HG02798 (cell line): ENCODE data around the gene NCAPD2.
"Not testable (repeated sequence)": the region's sequence is repeated elsewhere in the genome, so short reads cannot be mapped to it uniquely, and the experiment has no call there.

Source experiments
- ATAC-seq: cut with Tn5 transposase; IDR thresholded peaks from one replicate; pipeline ENCODE4 v1.9.1; 2021; ENCODE audit warnings: mild to moderate bottlenecking; ENCODE audit not compliant: unreplicated experiment, poor library complexity

NCAPD2 gene

DNA sequence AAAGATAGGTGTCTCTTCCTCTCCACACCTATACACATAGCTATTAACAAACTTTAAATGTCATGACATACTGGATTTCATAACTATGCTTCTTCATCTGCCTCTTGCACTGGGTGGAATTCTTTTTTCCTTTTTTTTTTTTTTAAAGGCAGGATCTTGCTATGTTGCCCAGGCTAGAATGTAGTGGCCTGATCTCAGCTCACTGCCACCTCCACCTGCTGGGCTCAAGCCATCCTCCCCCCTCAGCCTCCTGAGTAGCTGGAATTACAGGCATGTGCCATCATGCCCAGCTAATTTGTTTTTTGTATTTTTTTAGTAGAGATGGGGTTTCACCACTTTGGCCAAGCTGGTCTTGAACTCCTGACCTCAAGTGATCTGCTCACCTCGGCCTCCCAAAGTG lies 5.7 kb upstream of the NCAPD2 start:
- ATAC-seq, result no peak

- no peak for ATAC-seq
Measured at GRCh38 chr12:6489449-6489848, 4.5 kb upstream of the NCAPD2 start.

- not testable (repeated sequence) for ATAC-seq
Measured at GRCh38 chr12:6490673-6491072, 3.2 kb upstream of the NCAPD2 start.

DNA sequence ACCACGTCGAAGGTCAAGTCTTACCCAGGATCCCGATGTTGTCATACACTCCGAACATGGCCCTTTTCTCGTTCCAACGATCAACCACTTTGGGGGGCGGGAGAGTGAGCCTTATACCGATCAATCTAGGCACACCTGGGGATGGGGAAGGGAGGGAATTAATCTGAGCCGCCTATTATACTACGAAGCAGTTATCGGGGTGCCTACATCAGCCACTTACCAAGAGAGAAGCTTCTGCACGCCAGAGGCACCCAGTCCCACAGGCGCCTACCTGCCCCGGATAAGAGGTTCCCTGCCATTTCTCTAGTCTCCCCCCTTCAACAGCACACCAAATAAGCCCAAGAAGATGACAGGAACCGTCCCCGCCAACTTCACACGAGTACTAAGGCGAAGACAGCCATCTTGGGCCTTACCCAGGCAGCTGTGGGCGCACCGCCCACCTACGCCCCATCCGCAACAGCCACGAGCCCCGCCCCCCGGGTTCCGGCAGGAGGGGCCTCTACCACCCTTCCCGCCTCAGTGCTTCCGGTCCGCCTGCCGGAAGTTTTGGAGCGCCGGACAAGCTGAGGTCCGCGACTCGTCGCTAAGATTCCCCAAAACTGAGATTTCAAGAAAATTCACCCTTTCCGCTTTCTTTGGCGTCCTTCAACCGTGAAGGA lies 935 bp upstream of the NCAPD2 start, which contains the start of gene MRPL51:
Gene MRPL51, minus strand, starts transcription at position 425 of the 659 bp plus-strand sequence. Its CDS starts 126 bp downstream, at position 299.
- peak; percentile 73 for ATAC-seq

DNA sequence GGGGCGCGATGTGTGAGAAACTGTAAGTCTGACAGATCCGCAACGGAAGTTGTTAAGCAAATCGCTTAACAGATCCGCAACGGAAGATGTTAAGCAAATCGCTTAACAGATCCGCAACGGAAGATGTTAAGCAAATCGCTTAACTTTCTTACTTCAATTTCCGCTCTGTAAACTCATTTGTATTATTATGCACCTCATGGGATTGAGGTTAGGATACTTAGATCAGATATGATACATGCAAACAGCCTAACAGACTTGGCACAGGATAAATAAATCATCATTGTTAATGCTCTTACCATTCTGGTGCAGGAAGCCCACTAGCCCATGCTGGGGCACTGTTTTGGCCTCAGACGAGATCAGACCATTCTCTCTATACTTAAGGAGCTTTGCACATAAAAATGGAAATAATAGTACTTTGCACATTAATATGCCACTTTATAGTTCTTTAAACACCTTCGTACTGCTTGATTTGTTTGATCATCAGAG lies 399 bp downstream of the NCAPD2 start:
- ATAC-seq, result no peak

DNA sequence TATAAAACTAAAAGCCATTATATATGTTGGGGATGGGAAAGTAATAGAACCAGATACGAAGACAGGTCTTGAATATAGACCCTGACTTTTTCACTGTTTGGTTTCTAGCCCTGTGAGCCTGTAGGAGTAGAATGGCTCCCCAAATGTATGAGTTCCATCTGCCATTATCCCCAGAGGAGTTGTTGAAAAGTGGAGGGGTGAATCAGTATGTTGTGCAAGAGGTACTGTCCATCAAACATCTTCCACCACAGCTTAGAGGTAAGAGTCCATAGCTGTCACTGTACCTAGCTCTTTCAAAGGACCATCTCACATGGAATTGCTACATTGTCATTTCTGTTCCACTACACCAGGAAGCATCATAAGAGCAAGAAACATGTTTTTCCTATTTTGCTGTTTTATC lies 1.1 kb downstream of the NCAPD2 start:
- ATAC-seq, result no peak

GRCh38 chr12:6497291-6497690 lies 3.4 kb downstream of the NCAPD2 start:
- ATAC-seq, result not testable (repeated sequence)

- ATAC-seq, result no peak
Measured at GRCh38 chr12:6500466-6500865, 6.6 kb downstream of the NCAPD2 start.

GRCh38 chr12:6507102-6507998 lies 13.4 kb downstream of the NCAPD2 start:
- no peak for ATAC-seq

DNA sequence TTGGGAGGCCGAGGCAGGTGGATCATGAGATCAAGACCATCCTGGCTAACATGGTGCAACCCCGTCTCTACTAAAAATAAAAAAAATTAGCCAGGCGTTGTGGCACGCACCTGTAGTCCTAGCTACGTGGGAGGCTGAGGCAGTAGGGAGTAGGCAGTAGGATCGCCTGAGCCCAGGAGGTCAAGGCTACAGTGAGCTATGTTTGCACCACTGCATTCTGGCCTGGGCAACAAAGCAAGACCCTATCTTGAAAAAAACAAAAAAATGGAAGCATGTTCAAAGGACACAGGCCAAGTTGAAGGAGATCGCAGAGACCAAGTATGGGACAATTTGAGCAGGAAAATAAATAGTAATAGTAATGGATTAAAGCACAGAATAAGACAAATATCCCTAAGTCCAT lies 14.2 kb downstream of the NCAPD2 start:
- ATAC-seq, result no peak

- no peak for ATAC-seq
Measured at GRCh38 chr12:6520186-6520585, 26.3 kb downstream of the NCAPD2 start.

GRCh38 chr12:6522193-6522592 lies 28.3 kb downstream of the NCAPD2 start:
- ATAC-seq, result no peak

GRCh38 chr12:6523708-6524107 lies 29.8 kb downstream of the NCAPD2 start:
- no peak for ATAC-seq

DNA sequence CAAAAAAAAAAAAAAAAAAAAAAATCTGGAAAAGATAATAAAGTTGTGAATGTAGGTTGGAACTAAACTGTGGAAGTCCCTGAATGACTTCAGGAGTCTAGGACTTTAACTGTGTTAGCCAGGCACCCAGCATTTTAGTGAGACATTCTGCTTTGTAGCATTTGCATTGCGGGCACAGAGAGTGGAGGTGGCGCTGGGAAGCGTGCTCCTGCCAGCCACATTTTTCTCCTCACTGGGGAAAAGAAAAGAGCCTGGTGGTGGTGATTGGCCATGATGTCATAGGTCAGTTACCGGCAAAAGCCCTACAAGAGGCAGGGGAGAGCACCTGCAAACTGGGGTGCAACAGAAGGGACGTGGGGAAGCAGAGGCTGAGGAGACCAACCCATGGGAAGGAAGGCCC lies 30.7 kb downstream of the NCAPD2 start:
- ATAC-seq, result no peak

DNA sequence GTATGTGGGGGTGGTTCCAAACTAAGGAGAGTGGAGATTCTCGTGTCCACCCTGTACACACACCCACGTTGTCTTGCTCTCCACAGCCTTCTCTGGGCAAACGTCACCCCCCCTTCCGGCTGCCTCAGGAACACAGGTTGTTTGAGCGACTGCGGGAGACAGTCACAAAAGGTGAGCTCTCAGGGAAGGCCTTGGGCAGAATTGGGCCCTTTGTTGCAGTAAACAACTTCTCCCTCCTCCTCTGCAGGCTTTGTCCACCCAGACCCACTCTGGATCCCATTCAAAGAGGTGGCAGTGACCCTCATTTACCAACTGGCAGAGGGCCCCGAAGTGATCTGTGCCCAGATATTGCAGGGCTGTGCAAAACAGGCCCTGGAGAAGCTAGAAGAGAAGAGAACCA lies 32.3 kb downstream of the NCAPD2 start:
- no peak for ATAC-seq

GRCh38 chr12:6526766-6527525 lies 33.0 kb downstream of the NCAPD2 start:
- no peak for ATAC-seq

GRCh38 chr12:6527711-6528110 lies 33.8 kb downstream of the NCAPD2 start:
- no peak for ATAC-seq

- no peak for ATAC-seq
Measured at GRCh38 chr12:6528539-6529235, 34.8 kb downstream of the NCAPD2 start.

GRCh38 chr12:6529291-6529737 lies 35.4 kb downstream of the NCAPD2 start:
- ATAC-seq, result no peak
